SK-N-DZ (cell line): ENCODE data around the gene SCFD2.

Experiments
- DNase-seq: peaks from one replicate; pipeline ENCODE4 v3.0.0-alpha.2; 2015; ENCODE audit warnings: low spot score

SCFD2 gene

GRCh38 chr4:52931243-52931642, 434.6 kb downstream of the SCFD2 start:
- no peak for DNase-seq

- no peak for DNase-seq
Observed at GRCh38 chr4:52926196-52926974, 439.5 kb downstream of the SCFD2 start.

- DNase-seq = peak; percentile 55
Observed at GRCh38 chr4:52925531-52925968, 440.3 kb downstream of the SCFD2 start.

- no peak for DNase-seq
Observed at GRCh38 chr4:52919461-52919860, 446.4 kb downstream of the SCFD2 start.

- DNase-seq = no peak
Observed at GRCh38 chr4:52917817-52918216, 448.0 kb downstream of the SCFD2 start.

- DNase-seq = no peak
Observed at GRCh38 chr4:52915730-52916300, 450.0 kb downstream of the SCFD2 start.

- no peak for DNase-seq
Observed at GRCh38 chr4:52915191-52915590, 450.7 kb downstream of the SCFD2 start.

GRCh38 chr4:52914051-52914605, 451.7 kb downstream of the SCFD2 start:
- DNase-seq = no peak

- DNase-seq = no peak
Observed at GRCh38 chr4:52912608-52913007, 453.3 kb downstream of the SCFD2 start.

GRCh38 chr4:52911684-52912294, 454.1 kb downstream of the SCFD2 start:
- DNase-seq = peak; percentile 69

GRCh38 chr4:52910115-52910514, 455.7 kb downstream of the SCFD2 start:
- DNase-seq = no peak

- DNase-seq = no peak
Observed at GRCh38 chr4:52907510-52907909, 458.4 kb downstream of the SCFD2 start.

GRCh38 chr4:52904421-52904820, 461.4 kb downstream of the SCFD2 start:
- DNase-seq = no peak

- no peak for DNase-seq
Observed at GRCh38 chr4:52903273-52903672, 462.6 kb downstream of the SCFD2 start.

- no peak for DNase-seq
Observed at GRCh38 chr4:52894443-52894842, 471.4 kb downstream of the SCFD2 start.

GRCh38 chr4:52892880-52893279, 473.0 kb downstream of the SCFD2 start:
- DNase-seq = no peak

- DNase-seq = no peak
Observed at GRCh38 chr4:52891743-52892142, 474.1 kb downstream of the SCFD2 start.

- DNase-seq = no peak
Observed at GRCh38 chr4:52890521-52890791, 475.4 kb downstream of the SCFD2 start.

GRCh38 chr4:52889778-52890520, 475.9 kb downstream of the SCFD2 start:
- no peak for DNase-seq

- no peak for DNase-seq
Observed at GRCh38 chr4:52889354-52889753, 476.5 kb downstream of the SCFD2 start.

GRCh38 chr4:52884994-52885393, 480.9 kb downstream of the SCFD2 start:
- DNase-seq = no peak
